Fibroblast of skin of abdomen (primary cell): ENCODE results near the gene OTOF.

ENCODE experiments used
- DNase-seq: peaks from one replicate; pipeline ENCODE4 v3.0.0-alpha.2; 2013

Gene OTOF

GRCh38 chr2:26449278-26450030, 28.5 kb downstream of the OTOF start:
- no peak for DNase-seq

GRCh38 chr2:26448651-26449050, 29.3 kb downstream of the OTOF start:
- no peak for DNase-seq

GRCh38 chr2:26444236-26444635, 33.7 kb downstream of the OTOF start:
- no peak for DNase-seq

GRCh38 chr2:26442707-26443106, 35.2 kb downstream of the OTOF start:
- no peak for DNase-seq

- DNase-seq: no peak
These were observed 35.6 kb downstream of the OTOF start for GRCh38 chr2:26442301-26442700.

- peak; percentile 33 for DNase-seq
These were observed 39.0 kb downstream of the OTOF start for GRCh38 chr2:26438926-26439325.

- peak; percentile 62 for DNase-seq
These were observed 39.4 kb downstream of the OTOF start for GRCh38 chr2:26438526-26438925.

- no peak for DNase-seq
These were observed 42.8 kb downstream of the OTOF start for GRCh38 chr2:26435106-26435505.

GRCh38 chr2:26432859-26433258, 45.1 kb downstream of the OTOF start:
- DNase-seq: no peak

- no peak for DNase-seq
These were observed 45.6 kb downstream of the OTOF start for GRCh38 chr2:26432363-26432762.

- DNase-seq: peak; percentile 22
These were observed 47.1 kb downstream of the OTOF start for GRCh38 chr2:26430826-26431225.

- peak; percentile 7 for DNase-seq
These were observed 47.9 kb downstream of the OTOF start for GRCh38 chr2:26429779-26430578.

- no peak for DNase-seq
These were observed 49.1 kb downstream of the OTOF start for GRCh38 chr2:26428846-26429245.

- DNase-seq: no peak
These were observed 53.7 kb downstream of the OTOF start for GRCh38 chr2:26424221-26424620.

GRCh38 chr2:26423750-26424149, 54.2 kb downstream of the OTOF start:
- DNase-seq: no peak

GRCh38 chr2:26422947-26423629, 54.8 kb downstream of the OTOF start:
- DNase-seq: no peak

GRCh38 chr2:26421961-26422360, 56.0 kb downstream of the OTOF start:
- no peak for DNase-seq

GRCh38 chr2:26414311-26414710, 63.6 kb downstream of the OTOF start:
- DNase-seq: no peak

GRCh38 chr2:26412091-26412673, 65.7 kb downstream of the OTOF start:
- no peak for DNase-seq

- DNase-seq: no peak
These were observed 66.5 kb downstream of the OTOF start for GRCh38 chr2:26411419-26411818.

- DNase-seq: no peak
These were observed 67.1 kb downstream of the OTOF start for GRCh38 chr2:26410764-26411243.

- DNase-seq: no peak
These were observed 68.1 kb downstream of the OTOF start for GRCh38 chr2:26409785-26410184.

GRCh38 chr2:26407526-26407925, 70.4 kb downstream of the OTOF start:
- DNase-seq: no peak
